OCI-LY1 (cell line): ENCODE results near the gene PHKB.

Experiments
- CTCF ChIP-seq: fragments of 200-600 bp; sonication (generic), shearing (Covaris generic); IDR thresholded peaks from 2 replicates; pipeline ENCODE4 v1.5.1; 2017; ENCODE audit warnings: mild to moderate bottlenecking, antibody characterized with exemption, low read length, moderate library complexity, mixed read lengths
- EZH2 ChIP-seq: fragments of 200-600 bp; sonication (generic), shearing (Covaris generic); IDR thresholded peaks from 2 replicates; pipeline ENCODE4 v1.8.0; 2017; ENCODE audit warnings: borderline replicate concordance, mixed run types, mild to moderate bottlenecking, antibody characterized with exemption, low read length, moderate library complexity, mixed read lengths

GRCh38 chr16:47643323-47644000 lies 182.3 kb downstream of the PHKB start:
- TF ChIP-seq CTCF (no peak), EZH2 (no peak)
